Ectodermal cell (in vitro differentiated cells): ENCODE results near the gene BFSP2.

ENCODE experiments used
- H3K27ac ChIP-seq: 2 replicates; pipeline ENCODE4 v1.7.0; 2013; ENCODE audit warnings: mild to moderate bottlenecking, low read depth, low read length; ENCODE audit not compliant: insufficient read depth, poor library complexity, severe bottlenecking
- H3K27me3 ChIP-seq: 2 replicates; pipeline ENCODE4 v1.7.0; 2013; ENCODE audit warnings: mild to moderate bottlenecking, low read length; ENCODE audit not compliant: insufficient read depth, control insufficient read depth, poor library complexity, severe bottlenecking
- H3K36me3 ChIP-seq: one replicate; pipeline ENCODE4 v1.7.0; 2013; ENCODE audit warnings: low read length; ENCODE audit not compliant: control insufficient read depth, insufficient read depth
- H3K4me1 ChIP-seq: one replicate; pipeline ENCODE4 v1.7.0; 2013; ENCODE audit warnings: low read length; ENCODE audit not compliant: control insufficient read depth, insufficient read depth
- H3K4me3 ChIP-seq: 2 replicates; pipeline ENCODE4 v1.7.0; 2013; ENCODE audit warnings: low read depth, low read length, control low read depth; ENCODE audit not compliant: insufficient read depth
- H3K9me3 ChIP-seq: 2 replicates; pipeline ENCODE4 v1.7.0; 2013; ENCODE audit warnings: mild to moderate bottlenecking, low read length, moderate library complexity; ENCODE audit not compliant: control insufficient read depth
- WGBS, 2 experiments: methylation state at CpG; one replicate each; pipeline ENCODE4 v1.1.7; 2013; ENCODE audit warnings: missing lambda C conversion rate in 2 of 2; 5-methylcytosine and 5-hydroxymethylcytosine counted together

The BFSP2 gene

GRCh38 chr3:133368371-133369067, 31.3 kb upstream of the BFSP2 start:
- Histone ChIP-seq H3K9me3 (no peaks in the 10 kb centered on the region), H3K4me3 (no peak overlapping the region), H3K27ac (no peak overlapping the region), H3K4me1 (no peaks in the 10 kb centered on the region), H3K36me3 (no peaks in the 10 kb centered on the region), H3K27me3 (no peaks in the 10 kb centered on the region)
- 91 to 95% methylated on average over 4 of the region's 4 CpGs for WGBS, 2 experiments

DNA sequence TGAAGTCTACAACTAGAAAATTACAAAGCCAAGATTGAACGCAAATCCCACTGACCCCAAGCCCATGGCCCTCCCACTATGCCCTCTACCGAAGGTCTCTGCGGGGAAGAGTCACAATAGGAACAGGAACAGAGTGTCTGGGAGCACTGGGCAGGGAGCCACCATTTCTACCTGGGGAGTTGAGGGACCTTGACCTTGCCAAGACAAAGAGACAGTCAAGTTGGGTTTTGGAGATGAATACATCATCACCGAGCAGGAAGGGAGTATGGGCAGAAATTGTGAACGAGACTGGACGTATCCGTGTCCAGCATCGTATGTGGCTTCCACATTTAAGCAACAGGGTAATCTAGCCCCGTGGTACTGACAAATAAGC, 30.8 kb upstream of the BFSP2 start:
- Histone ChIP-seq H3K4me3 (no peak overlapping the region), H3K27me3 (no peaks in the 10 kb centered on the region), H3K4me1 (no peaks in the 10 kb centered on the region), H3K27ac (no peak overlapping the region), H3K36me3 (no peaks in the 10 kb centered on the region), H3K9me3 (no peaks in the 10 kb centered on the region)
- WGBS, 2 experiments: 92 to 96% methylated on average over 9 of the region's 9 CpGs

DNA sequence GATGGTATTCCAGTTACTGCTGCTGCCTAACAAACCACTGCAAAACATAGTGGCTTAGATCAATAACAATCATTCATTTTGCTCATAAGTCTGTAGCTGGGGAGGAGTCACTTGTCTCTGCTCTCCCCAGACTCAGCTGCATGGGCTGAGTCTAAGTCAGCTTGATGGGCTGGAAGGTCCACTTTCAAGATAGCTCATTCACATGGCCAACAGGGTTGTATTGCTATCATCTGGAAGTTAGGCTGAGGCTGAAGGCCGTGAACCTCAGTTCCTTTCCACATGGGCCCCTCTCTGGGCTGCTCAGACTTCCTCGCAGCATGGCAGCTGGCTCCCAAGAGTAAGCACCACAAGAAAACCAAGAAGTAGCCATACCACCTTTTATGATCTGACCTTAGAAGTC, 28.7 kb upstream of the BFSP2 start:
- H3K36me3 ChIP-seq: no peaks in the 10 kb centered on the region
- peaks cover 9% of the 10 kb centered on the region for H3K4me1 ChIP-seq
- no peak overlapping the region for H3K27ac ChIP-seq
- H3K27me3 ChIP-seq: no peaks in the 10 kb centered on the region
- no peaks in the 10 kb centered on the region for H3K9me3 ChIP-seq
- H3K4me3 ChIP-seq: no peak overlapping the region
- 95 to 98% methylated on average over 2 of the region's 2 CpGs for WGBS, 2 experiments

- 100% methylated on average over 1 of the region's 1 CpG for WGBS, 2 experiments
- Histone ChIP-seq H3K9me3 (no peaks in the 10 kb centered on the region), H3K36me3 (no peaks in the 10 kb centered on the region), H3K4me1 (peaks cover 9% of the 10 kb centered on the region), H3K27me3 (no peaks in the 10 kb centered on the region), H3K27ac (no peak overlapping the region), H3K4me3 (no peak overlapping the region)
Observed at GRCh38 chr3:133371676-133372075, 28.2 kb upstream of the BFSP2 start.

- Histone ChIP-seq H3K4me3 (no peak overlapping the region), H3K9me3 (no peaks in the 10 kb centered on the region), H3K36me3 (no peaks in the 10 kb centered on the region), H3K27ac (no peak overlapping the region), H3K27me3 (no peaks in the 10 kb centered on the region), H3K4me1 (peaks cover 9% of the 10 kb centered on the region)
- WGBS, 2 experiments: 65 to 67% methylated on average over 3 to 4 of the region's 4 CpGs
Observed at GRCh38 chr3:133374708-133375402, 25.0 kb upstream of the BFSP2 start.

DNA sequence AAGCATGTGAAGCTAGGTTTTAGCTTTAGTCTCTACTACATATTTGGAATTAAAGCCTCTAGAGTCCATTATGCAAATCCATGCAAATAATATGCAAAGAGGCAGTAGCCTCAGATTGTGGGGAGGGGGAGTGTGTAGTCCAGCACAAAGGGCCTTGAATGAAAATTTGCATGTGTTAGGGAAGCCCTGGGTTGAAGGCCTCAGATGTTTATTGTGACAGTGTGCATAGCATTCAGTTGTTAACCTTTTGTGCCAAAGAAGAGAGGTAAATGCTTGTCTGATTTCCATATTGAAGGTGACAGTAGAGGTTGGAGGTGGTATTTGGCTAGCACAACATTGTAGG, 24.5 kb upstream of the BFSP2 start:
- H3K36me3 ChIP-seq: no peaks in the 10 kb centered on the region
- peaks cover 9% of the 10 kb centered on the region for H3K4me1 ChIP-seq
- no peaks in the 10 kb centered on the region for H3K27me3 ChIP-seq
- H3K27ac ChIP-seq: no peak overlapping the region
- no peaks in the 10 kb centered on the region for H3K9me3 ChIP-seq
- H3K4me3 ChIP-seq: no peak overlapping the region

DNA sequence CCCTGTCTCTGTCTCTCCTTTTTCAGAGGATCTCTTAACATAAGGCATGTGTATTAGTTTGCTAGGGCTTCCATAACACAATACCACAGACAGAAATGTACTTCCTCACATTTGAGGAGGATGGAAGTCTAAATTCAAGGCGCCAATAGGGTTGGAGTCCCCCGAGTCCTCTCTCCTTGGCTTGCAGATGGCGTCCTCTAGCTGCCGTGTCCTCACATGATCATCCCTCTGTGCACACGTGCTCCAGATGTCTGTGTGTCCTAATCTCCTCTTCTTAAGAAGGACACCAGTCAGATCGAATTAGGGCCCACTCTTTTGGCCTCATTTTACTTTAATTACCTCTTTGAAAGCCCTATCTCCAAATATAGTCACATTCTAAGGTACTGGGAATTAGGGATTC, 23.0 kb upstream of the BFSP2 start:
- no peaks in the 10 kb centered on the region for H3K36me3 ChIP-seq

GRCh38 chr3:133377396-133377795, 22.5 kb upstream of the BFSP2 start:
- H3K36me3 ChIP-seq: no peaks in the 10 kb centered on the region
- no peak overlapping the region for H3K27ac ChIP-seq
- no peak overlapping the region for H3K4me3 ChIP-seq
- peaks cover 9% of the 10 kb centered on the region for H3K4me1 ChIP-seq
- H3K27me3 ChIP-seq: no peaks in the 10 kb centered on the region
- WGBS, 2 experiments: 89% methylated on average over 3 of the region's 3 CpGs
- no peaks in the 10 kb centered on the region for H3K9me3 ChIP-seq

More for the DNA sequence above, 23.0 kb upstream of the BFSP2 start:
- H3K9me3 ChIP-seq: no peaks in the 10 kb centered on the region
- 84 to 87% methylated on average over 6 of the region's 6 CpGs for WGBS, 2 experiments
- H3K27me3 ChIP-seq: no peaks in the 10 kb centered on the region
- H3K4me1 ChIP-seq: peaks cover 9% of the 10 kb centered on the region
- no peak overlapping the region for H3K27ac ChIP-seq
- H3K4me3 ChIP-seq: no peak overlapping the region

DNA sequence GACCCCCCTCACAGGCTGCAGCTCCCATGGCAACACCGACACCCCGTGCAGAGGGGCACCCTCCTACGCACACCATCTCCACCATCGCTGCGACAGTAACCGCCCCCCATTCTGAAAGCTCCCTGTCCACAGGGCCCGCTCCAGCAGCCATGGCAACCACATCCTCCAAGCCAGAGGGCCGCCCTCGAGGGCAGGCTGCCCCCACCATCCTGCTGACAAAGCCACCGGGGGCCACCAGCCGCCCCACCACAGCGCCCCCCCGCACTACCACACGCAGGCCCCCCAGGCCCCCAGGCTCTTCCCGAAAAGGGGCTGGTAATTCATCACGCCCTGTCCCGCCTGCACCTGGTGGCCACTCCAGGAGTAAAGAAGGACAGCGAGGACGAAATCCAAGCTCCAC, 19.9 kb upstream of the BFSP2 start:
- Histone ChIP-seq H3K4me3 (no peak overlapping the region), H3K4me1 (peaks cover 10% of the 10 kb centered on the region), H3K36me3 (no peaks in the 10 kb centered on the region), H3K27ac (no peak overlapping the region), H3K9me3 (no peaks in the 10 kb centered on the region), H3K27me3 (no peaks in the 10 kb centered on the region)
- WGBS, 2 experiments: 95 to 96% methylated on average over 19 of the region's 19 CpGs

- 93 to 95% methylated on average over 16 of the region's 16 CpGs for WGBS, 2 experiments
- H3K4me1 ChIP-seq: peaks cover 6% of the 10 kb centered on the region
- H3K9me3 ChIP-seq: no peaks in the 10 kb centered on the region
- H3K27ac ChIP-seq: no peak overlapping the region
- H3K36me3 ChIP-seq: no peaks in the 10 kb centered on the region
- H3K27me3 ChIP-seq: no peaks in the 10 kb centered on the region
- H3K4me3 ChIP-seq: no peak overlapping the region
Observed at GRCh38 chr3:133380481-133381225, 19.2 kb upstream of the BFSP2 start.
